NCI-H2107 (cell line): ENCODE measurements around the gene CD81.

ENCODE experiments used
- DNase-seq: peaks from one replicate; lab custom pipeline; 2025; lab: John Stamatoyannopoulos, UW

CD81 gene

GRCh38 chr11:2377511-2378443, 667 bp downstream of the CD81 start:
- DNase-seq, result no peak

- no peak for DNase-seq
These were observed 1.6 kb downstream of the CD81 start for GRCh38 chr11:2378527-2379210.

- DNase-seq, result no peak
These were observed 2.5 kb downstream of the CD81 start for GRCh38 chr11:2379466-2380174.

GRCh38 chr11:2380396-2380795, 3.3 kb downstream of the CD81 start:
- DNase-seq, result no peak

GRCh38 chr11:2380807-2381350, 3.8 kb downstream of the CD81 start:
- DNase-seq, result no peak

- no peak for DNase-seq
These were observed 4.5 kb downstream of the CD81 start for GRCh38 chr11:2381494-2382128.

- DNase-seq, result no peak
These were observed 5.0 kb downstream of the CD81 start for GRCh38 chr11:2382129-2382517.

- no peak for DNase-seq
These were observed 6.1 kb downstream of the CD81 start for GRCh38 chr11:2382936-2383851.

- DNase-seq, result no peak
These were observed 7.0 kb downstream of the CD81 start for GRCh38 chr11:2383852-2384804.

- no peak for DNase-seq
These were observed 8.3 kb downstream of the CD81 start for GRCh38 chr11:2385156-2386151.

- no peak for DNase-seq
These were observed 9.5 kb downstream of the CD81 start for GRCh38 chr11:2386591-2386990.

GRCh38 chr11:2387266-2387987, 10.3 kb downstream of the CD81 start:
- DNase-seq, result no peak

GRCh38 chr11:2388431-2389376, 11.6 kb downstream of the CD81 start:
- DNase-seq, result no peak

GRCh38 chr11:2389377-2390026, 12.4 kb downstream of the CD81 start:
- DNase-seq, result no peak

GRCh38 chr11:2390091-2390724, 13.1 kb downstream of the CD81 start:
- no peak for DNase-seq
